PC-3 (cell line): ENCODE results near the gene TNFRSF9. TPM values are rescaled to one million over a fixed set of nuclear protein-coding genes. Genes with fewer than 3 reads are reported as not detected.

ENCODE experiments used
- ATAC-seq: fragments of 200-7000 bp; cut with Tn5 transposase; 2 replicates; pipeline ENCODE4 v1.9.1; 2020; ENCODE audit warnings: mild to moderate bottlenecking, moderate library complexity
- BruUV-seq: library from RNA; stranded (reverse); fragments of 400-500 nt; replicated peaks from 2 replicates; lab custom pipeline; 2021; lab: Mats Ljungman, UMichigan
- CTCF ChIA-PET: fragments of 300-600 bp; sonication (Branson Sonifier 250); formaldehyde crosslinking; loops from one replicate; lab custom pipeline; 2022; ENCODE audit warnings: antibody characterized with exemption; lab: Charles Lee
- POLR2A ChIA-PET: fragments of 300-600 bp; sonication (Branson Sonifier 250); formaldehyde crosslinking; loops from one replicate; lab custom pipeline; 2022; ENCODE audit warnings: antibody characterized with exemption; ENCODE audit not compliant: unreplicated experiment; lab: Charles Lee
- DNase-seq: peaks from one replicate; pipeline ENCODE4 v3.0.0-alpha.2; 2015
- H2AFZ ChIP-seq: fragments of 300-600 bp; sonication (generic); 2 replicates; pipeline ENCODE4 v1.6.0; 2016; ENCODE audit warnings: antibody characterized with exemption, low read length
- H3F3A ChIP-seq: fragments of 300-600 bp; sonication (generic); one replicate; pipeline ENCODE4 v1.6.0; 2017; ENCODE audit warnings: antibody characterized with exemption, low read length, control low read depth, mild to moderate bottlenecking; ENCODE audit not compliant: unreplicated experiment
- H3K27ac ChIP-seq: fragments of 300-600 bp; sonication (generic); 2 replicates; pipeline ENCODE4 v1.5.1; 2016; ENCODE audit warnings: mild to moderate bottlenecking, low read length
- H3K27me3 ChIP-seq: fragments of 300-600 bp; sonication (generic); 2 replicates; pipeline ENCODE4 v1.6.1; 2016; ENCODE audit warnings: low read length, mixed read lengths
- H3K36me3 ChIP-seq: fragments of 300-600 bp; sonication (generic); 2 replicates; pipeline ENCODE4 v1.6.1; 2016; ENCODE audit warnings: low read depth, mixed run types, low read length, mixed read lengths
- H3K4me1 ChIP-seq: fragments of 300-600 bp; sonication (generic); 2 replicates; pipeline ENCODE4 v1.5.1; 2016; ENCODE audit warnings: low read length; ENCODE audit not compliant: insufficient read depth
- H3K4me2 ChIP-seq: fragments of 300-600 bp; sonication (generic); 2 replicates; pipeline ENCODE4 v1.6.0; 2016; ENCODE audit warnings: low read length
- H3K4me3 ChIP-seq: fragments of 300-600 bp; sonication (generic); 2 replicates; pipeline ENCODE4 v1.5.1; 2016; ENCODE audit warnings: mild to moderate bottlenecking, low read length, mixed read lengths
- H3K79me2 ChIP-seq: fragments of 300-600 bp; sonication (generic); 2 replicates; pipeline ENCODE4 v1.6.1; 2017; ENCODE audit warnings: low read length, mixed read lengths
- H3K9ac ChIP-seq: fragments of 300-600 bp; sonication (generic); 2 replicates; pipeline ENCODE4 v1.6.0; 2016; ENCODE audit warnings: mild to moderate bottlenecking, low read length
- H3K9me2 ChIP-seq: fragments of 300-600 bp; sonication (generic); replicated peaks from 2 replicates; pipeline ENCODE4 v1.6.1; 2016; ENCODE audit warnings: mixed run types, low read length, mixed read lengths
- H3K9me3 ChIP-seq: fragments of 300-600 bp; sonication (generic); 2 replicates; pipeline ENCODE4 v1.6.1; 2016; ENCODE audit warnings: low read length, mixed read lengths
- H4K20me1 ChIP-seq: fragments of 300-600 bp; sonication (generic); 2 replicates; pipeline ENCODE4 v1.6.1; 2016; ENCODE audit warnings: low read length, mixed read lengths
- EZH2 ChIP-seq: fragments of 300-600 bp; sonication (generic); IDR thresholded peaks from one replicate; pipeline ENCODE4 v1.6.1; 2017; ENCODE audit warnings: antibody characterized with exemption, mild to moderate bottlenecking, low read length; ENCODE audit not compliant: unreplicated experiment
- EZH2phosphoT487 ChIP-seq: fragments of 300-600 bp; sonication (generic); IDR thresholded peaks from 2 replicates; pipeline ENCODE4 v1.6.1; 2018; ENCODE audit warnings: mild to moderate bottlenecking, antibody characterized with exemption, low read length, borderline replicate concordance
- intact Hi-C: fragments of 100-400 bp; cut with micrococcal nuclease; formaldehyde crosslinking; loops from 2 replicates; pipeline ENCODE4 v1.9.0; 2023
- total RNA-seq: library from RNA; depleted of rRNA; stranded (reverse); fragments of >200 nt; gene quantifications from 2 replicates; pipeline ENCODE4 v1.2.3, GENCODE V29; 2014
- TF ChIP-seq, protein P1 (sequence below): fragments of 300-600 bp; sonication (generic); conservative IDR thresholded peaks from 2 replicates; pipeline ENCODE4 v1.5.1; 2017; ENCODE audit warnings: antibody characterized with exemption, low read depth, mild to moderate bottlenecking, low read length

The TNFRSF9 gene
- total RNA-seq, 1 experiment from 2014 or later, result 0.04 TPM

DNA sequence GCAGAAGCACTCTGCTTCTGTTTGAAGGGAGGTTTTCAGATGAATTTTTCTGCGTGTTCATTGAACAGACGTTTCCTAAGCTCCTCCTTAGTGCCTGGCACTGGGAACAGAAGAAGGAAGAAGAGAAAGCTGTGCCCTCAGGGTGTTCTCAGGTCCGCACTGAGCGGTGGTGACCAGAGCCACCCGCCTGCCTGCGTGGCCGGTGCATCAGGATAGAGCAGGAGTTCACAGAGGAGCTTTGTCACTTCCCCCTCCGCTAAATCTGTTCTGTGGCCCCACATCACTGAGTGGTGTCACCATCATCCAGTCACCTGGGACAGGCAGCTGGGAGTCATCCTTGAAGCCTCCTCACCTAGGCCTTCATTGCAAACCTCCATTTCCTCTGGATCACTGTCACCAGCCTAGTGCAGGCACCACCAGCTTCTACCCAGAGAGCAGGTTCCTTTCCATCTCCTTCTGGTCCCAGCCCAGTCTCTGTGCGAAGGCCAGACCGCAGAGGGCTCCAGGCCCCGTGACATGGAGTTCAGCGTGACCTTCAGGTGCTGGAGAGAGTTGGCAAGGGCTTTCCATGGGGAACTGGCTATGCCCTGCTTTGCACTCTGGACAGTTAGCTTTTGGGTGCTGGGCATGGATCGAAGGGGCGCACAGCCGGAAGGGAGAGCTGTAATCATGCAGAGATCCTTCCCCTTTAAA is 42.6 kb upstream of the TNFRSF9 start:
- Histone ChIP-seq H3K4me2 (no peak overlapping the region), H3K27me3 (no peaks in the 10 kb centered on the region), H4K20me1 (no peaks in the 10 kb centered on the region), H2AFZ (no peak overlapping the region), H3K9ac (no peak overlapping the region), H3K4me3 (no peak overlapping the region), H3K9me2 (no peaks in the 10 kb centered on the region), H3K27ac (peak overlapping the region; percentile 33; the same call in 1 of the 2 replicates), H3K36me3 (peaks cover 53% of the 10 kb centered on the region), H3F3A (no peaks in the 10 kb centered on the region), H3K79me2 (peaks cover 7% of the 10 kb centered on the region; the same call in 1 of the 2 replicates), H3K4me1 (peaks cover 3% of the 10 kb centered on the region; the same call in 1 of the 2 replicates), H3K9me3 (no peaks in the 10 kb centered on the region)
- no peak for TF ChIP-seq EZH2phosphoT487
- no peak for TF ChIP-seq EZH2
- TF ChIP-seq, protein P1, sequence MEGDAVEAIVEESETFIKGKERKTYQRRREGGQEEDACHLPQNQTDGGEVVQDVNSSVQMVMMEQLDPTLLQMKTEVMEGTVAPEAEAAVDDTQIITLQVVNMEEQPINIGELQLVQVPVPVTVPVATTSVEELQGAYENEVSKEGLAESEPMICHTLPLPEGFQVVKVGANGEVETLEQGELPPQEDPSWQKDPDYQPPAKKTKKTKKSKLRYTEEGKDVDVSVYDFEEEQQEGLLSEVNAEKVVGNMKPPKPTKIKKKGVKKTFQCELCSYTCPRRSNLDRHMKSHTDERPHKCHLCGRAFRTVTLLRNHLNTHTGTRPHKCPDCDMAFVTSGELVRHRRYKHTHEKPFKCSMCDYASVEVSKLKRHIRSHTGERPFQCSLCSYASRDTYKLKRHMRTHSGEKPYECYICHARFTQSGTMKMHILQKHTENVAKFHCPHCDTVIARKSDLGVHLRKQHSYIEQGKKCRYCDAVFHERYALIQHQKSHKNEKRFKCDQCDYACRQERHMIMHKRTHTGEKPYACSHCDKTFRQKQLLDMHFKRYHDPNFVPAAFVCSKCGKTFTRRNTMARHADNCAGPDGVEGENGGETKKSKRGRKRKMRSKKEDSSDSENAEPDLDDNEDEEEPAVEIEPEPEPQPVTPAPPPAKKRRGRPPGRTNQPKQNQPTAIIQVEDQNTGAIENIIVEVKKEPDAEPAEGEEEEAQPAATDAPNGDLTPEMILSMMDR, result no peak
- ChIA-PET CTCF (no interaction called here), POLR2A (interaction anchor here (0.5 kb wide), 1 partner anchor 295 kb away, joined by 12 read pairs; no protein-coding TSS in a partner anchor)
- no TSS peak for BruUV-seq
- intact Hi-C loops, result loop anchor here (2.0 kb wide), 1 partner anchor 24 kb away; no protein-coding TSS in a partner anchor
- no peak for ATAC-seq
- DNase-seq, result no peak

DNA sequence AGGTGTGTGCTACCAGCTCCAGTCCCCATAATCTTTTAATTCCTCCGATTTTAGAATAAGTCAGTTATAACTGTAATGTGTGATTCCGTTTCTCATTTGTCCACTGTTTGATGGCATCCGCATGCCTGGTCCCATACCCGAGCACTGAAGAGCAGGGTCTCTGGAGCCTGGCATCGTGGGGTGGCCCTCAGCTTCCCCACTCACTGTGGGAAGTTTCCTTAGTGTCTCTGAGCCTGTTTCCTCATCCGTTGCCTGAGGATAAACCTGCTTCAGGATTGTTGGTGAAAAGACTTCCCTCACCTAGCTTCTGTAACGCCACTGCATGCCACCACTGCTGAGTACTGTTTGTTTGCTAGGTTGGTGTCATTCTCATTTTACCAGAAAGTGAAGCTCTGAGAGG is 40.3 kb upstream of the TNFRSF9 start:
- Histone ChIP-seq H3K79me2 (peaks cover 18% of the 10 kb centered on the region), H3K27ac (no peak overlapping the region), H3K9me3 (no peaks in the 10 kb centered on the region), H3K27me3 (no peaks in the 10 kb centered on the region), H3F3A (no peaks in the 10 kb centered on the region), H3K9me2 (no peaks in the 10 kb centered on the region), H3K4me1 (peaks cover 3% of the 10 kb centered on the region; the same call in 1 of the 2 replicates), H3K4me2 (no peak overlapping the region), H2AFZ (no peak overlapping the region), H4K20me1 (no peaks in the 10 kb centered on the region), H3K36me3 (peaks cover 61% of the 10 kb centered on the region), H3K9ac (no peak overlapping the region), H3K4me3 (no peak overlapping the region)
- ATAC-seq (peak; percentile 16; the same call in 1 of the 2 replicates), DNase-seq (no peak)
- no TSS peak for BruUV-seq
- intact Hi-C loops, result no loop called here
- POLR2A ChIA-PET, result interaction anchor here (0.6 kb wide), 1 partner anchor 25 kb away, joined by 3 read pairs; no protein-coding TSS in a partner anchor
- CTCF ChIA-PET, result no interaction called here
- TF ChIP-seq, protein P1, result no peak
- TF ChIP-seq EZH2phosphoT487 (no peak), EZH2 (no peak)
